GM12892 (cell line): ENCODE measurements around the gene TUBGCP2.

Experiments used
- POLR2A ChIP-seq: IDR thresholded peaks from 2 replicates; pipeline ENCODE4 v1.6.1; 2011; ENCODE audit warnings: low read depth, low read length, control low read depth
- POLR2AphosphoS5 ChIP-seq: IDR thresholded peaks from 2 replicates; pipeline ENCODE4 v1.6.1; 2011; ENCODE audit warnings: low read depth, low read length, control low read depth
- TAF1 ChIP-seq: IDR thresholded peaks from 2 replicates; pipeline ENCODE4 v1.6.1; 2011; ENCODE audit warnings: low read depth, mild to moderate bottlenecking, control low read depth, low read length, borderline replicate concordance

DNA sequence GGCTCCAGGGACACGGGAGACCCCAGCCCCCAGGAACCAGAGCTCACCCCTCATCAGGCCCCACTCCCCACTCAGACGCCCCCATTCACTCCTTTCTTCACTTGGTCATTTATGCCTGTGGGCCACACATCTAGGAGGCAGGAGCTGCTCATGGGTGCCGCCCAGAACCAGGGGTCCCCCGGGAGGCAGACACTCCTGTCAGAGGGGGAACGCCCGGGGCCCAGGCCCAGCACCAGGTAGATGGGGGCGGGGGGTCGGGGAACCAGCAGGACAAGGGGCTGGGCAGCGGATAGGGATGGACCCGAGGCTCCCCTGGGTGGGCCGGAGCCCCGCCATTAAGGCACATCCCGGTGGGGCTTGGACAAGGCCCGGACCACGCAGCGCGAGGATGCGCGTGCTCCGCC is 16.2 kb upstream of the TUBGCP2 start:
- no peak for TF ChIP-seq POLR2AphosphoS5
- no peak for TF ChIP-seq POLR2A
- TF ChIP-seq TAF1, result no peak
